GM19043 (cell line): Measurements from ENCODE around the gene PREX1.

Experiments used
- ATAC-seq: cut with Tn5 transposase; IDR thresholded peaks from one replicate; pipeline ENCODE4 v1.9.1; 2021; ENCODE audit warnings: low read depth; ENCODE audit not compliant: unreplicated experiment

PREX1 gene

DNA sequence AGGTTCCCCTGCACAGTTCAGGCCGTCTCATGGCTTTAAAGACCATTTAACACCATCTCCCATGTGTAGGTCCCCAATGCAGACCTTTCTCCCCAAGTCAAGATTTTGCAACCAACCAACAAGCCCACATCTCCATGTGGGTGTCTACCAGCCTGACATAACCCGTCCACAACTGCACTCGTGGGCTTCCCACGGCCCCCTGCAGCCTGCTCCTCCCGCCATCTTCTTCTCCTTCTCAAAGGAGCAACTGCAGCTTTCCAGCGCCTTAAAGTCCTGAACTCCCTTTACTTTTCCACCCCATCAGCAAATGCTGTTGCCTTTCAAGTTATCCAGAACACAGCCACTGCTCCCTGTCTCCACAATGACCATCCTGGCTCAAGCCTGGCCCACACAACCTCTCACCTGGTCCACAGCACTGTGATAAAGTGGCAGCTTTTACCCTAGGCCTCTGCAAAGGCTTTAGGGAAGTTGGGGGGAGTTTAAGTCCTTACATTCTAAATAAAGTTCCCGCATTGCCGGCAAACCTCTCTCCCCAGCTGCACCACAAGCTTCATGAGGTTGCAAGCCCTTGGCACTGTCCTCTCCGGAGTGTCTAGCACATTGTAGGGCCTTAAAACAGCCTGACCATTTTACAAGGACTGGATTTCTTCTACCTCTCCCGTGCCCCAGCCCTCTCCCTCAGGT, 140.5 kb downstream of the PREX1 start:
- no peak for ATAC-seq

GRCh38 chr20:48686238-48687116, 141.3 kb downstream of the PREX1 start:
- ATAC-seq: no peak

- no peak for ATAC-seq
These were observed 142.5 kb downstream of the PREX1 start for GRCh38 chr20:48685300-48685699.

DNA sequence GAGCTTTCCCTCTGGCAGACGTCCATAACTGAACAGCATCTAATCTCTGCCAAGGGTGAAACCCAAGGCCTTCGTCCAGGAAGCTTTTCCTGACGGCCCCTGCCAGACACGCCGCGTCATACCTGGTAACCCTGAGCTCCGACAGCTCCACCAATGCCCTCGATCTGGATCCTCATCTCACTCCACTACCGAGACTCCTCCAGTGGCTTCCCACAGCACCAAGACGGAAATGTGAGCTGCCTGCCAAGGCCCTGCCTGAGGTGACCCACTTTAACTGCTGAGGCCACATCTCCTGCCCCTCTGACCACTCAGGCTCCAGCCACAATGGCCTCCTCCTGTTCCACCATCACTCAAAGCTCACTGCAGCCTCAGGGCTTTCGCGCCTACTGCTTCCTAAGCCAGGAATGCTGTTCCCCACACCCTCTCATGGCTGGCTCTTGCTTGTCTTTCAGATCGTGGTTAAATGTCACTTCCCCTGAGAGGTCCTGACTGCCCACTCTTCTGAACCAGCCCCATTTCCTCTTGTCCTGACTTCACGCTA, 143.2 kb downstream of the PREX1 start:
- ATAC-seq: no peak

GRCh38 chr20:48683467-48684175, 144.2 kb downstream of the PREX1 start:
- ATAC-seq: no peak

DNA sequence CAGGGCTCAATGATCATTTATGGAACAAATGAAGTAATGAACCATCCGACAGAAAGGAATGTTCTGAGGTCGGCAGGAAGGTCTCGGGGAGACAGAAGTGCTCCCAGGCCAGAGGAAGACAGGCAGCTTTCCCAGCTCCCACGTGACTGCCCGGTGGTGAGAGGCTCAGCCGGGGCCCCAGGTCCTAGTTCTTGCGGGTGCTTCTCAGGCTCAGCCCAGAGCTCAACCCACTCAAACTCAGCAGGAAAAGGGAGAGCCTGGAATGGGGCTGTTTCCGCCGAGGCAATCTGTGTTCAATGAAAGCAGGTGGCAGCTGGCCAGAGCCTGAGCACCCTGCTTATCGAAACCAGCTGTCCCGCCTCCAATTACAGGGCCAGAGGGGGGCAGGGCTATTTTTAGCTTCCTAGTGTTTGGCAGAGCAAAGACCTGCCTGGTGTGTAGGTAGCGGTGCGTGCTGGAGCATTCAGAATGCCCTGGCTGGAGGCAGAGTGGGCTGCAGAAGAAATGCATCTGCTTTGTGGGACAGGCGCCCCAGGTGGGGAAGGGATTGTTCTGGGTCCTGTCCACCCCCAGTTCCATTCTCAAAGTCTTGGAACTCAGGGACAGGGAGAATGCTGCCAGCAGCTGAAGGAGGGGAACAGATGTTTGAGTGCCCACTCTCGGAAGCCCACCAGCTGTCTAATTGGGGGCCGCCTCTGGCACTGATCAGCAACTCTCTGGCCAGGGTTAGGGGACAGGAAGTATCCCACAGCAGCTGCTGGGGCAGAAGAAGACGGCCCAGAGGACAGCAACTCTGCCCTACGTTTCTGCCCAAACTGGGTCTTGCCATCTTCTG, 145.1 kb downstream of the PREX1 start:
- ATAC-seq: no peak

DNA sequence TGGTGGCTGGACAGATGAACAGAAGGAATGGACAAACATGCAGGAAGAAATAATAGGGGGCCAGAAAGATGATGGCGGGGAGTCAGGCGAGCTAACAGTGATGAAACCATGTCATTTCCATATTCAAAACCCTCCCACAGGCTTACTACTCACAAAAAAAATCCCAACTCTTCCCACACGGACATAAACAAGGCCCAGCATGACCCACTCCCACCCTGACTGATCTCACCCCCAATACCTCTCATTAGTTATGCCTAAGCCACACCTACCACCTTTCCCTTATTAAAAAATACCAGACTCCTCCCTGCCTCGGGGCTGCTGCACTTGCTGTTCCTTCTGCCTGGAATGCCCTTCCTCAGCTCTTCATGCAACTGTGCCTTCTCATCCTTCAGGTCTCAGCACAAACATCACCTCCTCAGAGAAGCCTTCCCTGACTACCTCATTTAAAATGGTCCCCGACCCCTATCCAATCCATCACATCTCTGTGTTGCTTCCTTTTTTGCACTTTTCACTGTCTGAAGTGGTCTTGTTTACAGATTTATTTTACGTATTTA, 145.8 kb downstream of the PREX1 start:
- ATAC-seq: no peak

DNA sequence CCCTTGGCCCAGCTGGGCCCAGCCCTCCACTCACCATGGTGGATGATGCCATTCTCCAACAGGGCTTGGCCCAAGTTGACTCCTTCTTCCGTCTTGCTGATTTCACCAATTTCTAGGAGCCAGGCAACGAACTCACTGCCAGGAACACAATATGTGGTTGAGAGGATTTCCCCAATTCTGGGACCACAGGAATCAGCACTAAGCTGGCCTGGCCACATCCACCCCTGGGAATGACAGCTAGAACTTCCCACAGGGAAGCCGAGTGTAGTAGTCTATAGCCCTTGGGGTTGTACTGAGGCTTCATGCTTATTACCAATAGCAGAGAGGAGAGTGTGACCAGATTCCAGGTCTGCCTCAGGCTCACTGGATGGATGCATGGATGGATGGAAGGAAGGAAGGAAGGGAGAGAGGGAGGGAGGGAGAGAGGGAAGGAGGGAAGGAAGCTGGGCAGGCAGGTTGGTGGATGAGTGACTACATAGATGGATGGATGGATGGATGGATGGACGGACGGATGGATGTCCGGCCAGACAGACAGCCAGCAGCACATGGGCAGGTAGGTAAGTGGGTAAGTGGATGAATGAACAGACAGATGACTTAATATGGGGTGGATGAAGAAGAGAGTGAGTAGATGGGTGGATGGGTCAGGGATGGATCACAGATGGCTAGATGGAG, 146.5 kb downstream of the PREX1 start:
- ATAC-seq: no peak

DNA sequence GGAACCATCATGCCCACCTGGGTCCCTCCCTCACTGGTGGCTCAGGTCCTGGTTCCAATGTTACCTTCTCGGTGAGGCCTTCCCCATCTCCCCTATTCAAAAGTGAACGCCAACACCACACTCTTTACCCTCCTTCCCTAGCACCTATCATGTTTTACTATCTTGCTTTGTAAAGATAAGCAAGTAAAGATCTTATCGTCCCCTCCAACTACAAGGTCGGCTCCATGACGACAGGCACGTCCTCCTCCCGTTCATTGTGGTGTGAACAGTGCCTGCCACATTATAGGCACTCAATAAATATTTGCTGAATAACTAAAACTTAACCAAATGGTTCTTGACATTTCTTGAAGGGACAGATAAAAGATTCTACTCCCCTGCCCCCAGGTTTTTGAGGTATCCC, 147.1 kb downstream of the PREX1 start:
- ATAC-seq: no peak

- ATAC-seq: no peak
These were observed 148.2 kb downstream of the PREX1 start for GRCh38 chr20:48679599-48679998.

GRCh38 chr20:48679011-48679410, 148.8 kb downstream of the PREX1 start:
- no peak for ATAC-seq

GRCh38 chr20:48678421-48678820, 149.4 kb downstream of the PREX1 start:
- no peak for ATAC-seq

GRCh38 chr20:48676795-48677460, 150.9 kb downstream of the PREX1 start:
- ATAC-seq: no peak

DNA sequence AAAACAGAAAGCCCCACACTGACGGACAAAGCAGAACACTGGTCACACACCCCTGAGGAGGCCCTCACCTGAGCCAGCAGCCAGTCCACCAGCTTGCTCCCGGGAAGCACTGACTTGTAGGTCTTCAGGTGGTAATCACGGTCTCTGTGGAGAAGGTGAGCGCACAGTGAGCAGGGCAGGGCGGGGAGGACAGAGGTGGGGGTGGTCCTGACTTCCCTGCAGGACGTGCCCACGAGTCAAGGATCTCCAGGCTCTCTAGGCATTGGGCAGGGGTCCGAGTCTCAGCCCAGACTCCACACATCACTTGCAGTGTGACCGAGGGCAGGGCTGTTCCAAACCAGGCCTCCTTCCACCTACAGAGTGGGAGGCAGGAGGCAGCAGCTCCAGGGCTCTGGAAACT, 151.7 kb downstream of the PREX1 start:
- no peak for ATAC-seq

DNA sequence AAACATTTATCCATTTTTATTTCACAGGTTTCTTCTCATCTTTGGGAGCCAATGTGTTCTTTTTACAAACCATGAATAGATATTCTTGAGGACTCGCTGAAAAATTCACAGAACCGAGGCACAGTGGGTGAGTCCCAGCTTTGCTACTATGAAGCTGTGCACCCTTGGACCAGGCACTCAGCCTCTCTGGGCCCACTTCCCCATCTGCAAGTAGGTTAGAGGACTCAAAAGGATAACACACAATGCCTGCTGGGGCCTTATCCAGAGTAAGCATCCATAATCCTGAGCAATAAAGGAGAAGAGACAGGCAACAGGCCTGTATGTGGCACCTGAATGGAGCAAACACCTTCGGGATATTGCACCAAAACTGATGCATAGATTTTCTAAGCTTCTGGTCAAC, 153.3 kb downstream of the PREX1 start:
- ATAC-seq: no peak

DNA sequence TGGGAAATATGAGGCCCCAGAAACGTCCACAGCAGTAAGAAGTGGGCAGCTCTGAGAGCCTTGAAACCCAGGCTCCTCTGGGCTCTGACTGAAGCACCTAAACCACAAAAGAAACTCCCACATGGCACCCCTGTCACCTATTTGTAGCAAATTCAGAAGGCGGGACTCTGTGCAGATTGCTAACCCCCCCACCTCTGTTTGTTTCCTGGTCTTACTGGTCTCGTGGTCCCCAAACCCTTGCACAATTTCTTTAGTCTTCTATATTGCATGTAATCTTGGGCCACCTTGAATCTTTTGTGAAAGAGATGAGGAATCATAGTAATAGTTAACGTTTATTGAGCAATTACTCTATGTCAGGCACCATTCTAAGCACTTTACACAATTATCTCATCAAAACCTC, 154.3 kb downstream of the PREX1 start:
- no peak for ATAC-seq

- ATAC-seq: no peak
These were observed 155.5 kb downstream of the PREX1 start for GRCh38 chr20:48672324-48672723.

DNA sequence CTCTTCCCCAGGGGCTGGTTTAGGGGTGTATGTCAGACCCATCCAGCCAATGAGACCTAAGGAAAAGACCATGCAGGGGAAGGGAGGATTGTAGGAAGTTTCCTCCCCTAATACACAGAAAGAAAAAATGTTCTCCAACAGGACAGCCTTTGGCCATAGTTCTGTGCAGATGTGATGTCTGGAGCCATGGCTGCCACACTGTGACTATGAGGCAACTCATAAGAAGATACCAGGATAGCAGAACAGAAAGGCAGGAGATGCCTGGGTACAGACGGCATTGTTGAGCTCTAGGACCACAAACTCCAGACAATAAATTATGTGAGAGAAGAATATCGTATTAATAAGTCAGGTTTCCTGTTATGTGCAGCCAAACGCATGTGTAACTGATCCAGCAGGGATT, 156.7 kb downstream of the PREX1 start:
- ATAC-seq: no peak
